Psoas muscle (tissue), 8 donors: Measurements from ENCODE around the gene SIM1. TPM values are rescaled to one million over a fixed set of nuclear protein-coding genes. Genes with fewer than 3 reads are reported as not detected.

ENCODE experiments used
- ATAC-seq, 4 donors: fragments of 200-7000 bp; cut with Tn5 transposase; one replicate each; pipeline ENCODE4 v1.9.1; 2020; ENCODE audit warnings: moderate library complexity in 3 of 4, mild to moderate bottlenecking in 2 of 4
- DNase-seq, 2 donors: peaks; one replicate each; pipeline ENCODE4 v3.0.0-alpha.2; 2020
- H3K27ac ChIP-seq: fragments of 200-600 bp; one replicate; pipeline ENCODE4 v1.8.0; 2022
- H3K27me3 ChIP-seq, 3 donors: fragments of 200-600 bp in 1 of 3; one replicate each; pipeline versions ENCODE4 v1.6.1 to v1.8.0; 2013 to 2022; ENCODE audit warnings: low read length in 2 of 3, mild to moderate bottlenecking in 2 of 3, moderate library complexity in 1 of 3; ENCODE audit not compliant: insufficient read depth in 3 of 3
- H3K36me3 ChIP-seq, 2 donors: fragments of 200-600 bp in 1 of 2; one replicate each; pipeline versions ENCODE4 v1.6.1 to v1.8.0; 2013 to 2022; ENCODE audit warnings: low read depth in 1 of 2, mild to moderate bottlenecking in 1 of 2, moderate library complexity in 1 of 2; ENCODE audit not compliant: insufficient read depth in 1 of 2
- H3K4me1 ChIP-seq: fragments of 200-600 bp; one replicate; pipeline ENCODE4 v1.8.0; 2022
- H3K4me3 ChIP-seq: fragments of 200-600 bp; one replicate; pipeline ENCODE4 v1.8.0; 2022; ENCODE audit warnings: mild to moderate bottlenecking
- H3K9me3 ChIP-seq: fragments of 200-600 bp; one replicate; pipeline ENCODE4 v1.8.0; 2022
- CTCF ChIP-seq: fragments of 200-600 bp; IDR thresholded peaks from one replicate; pipeline ENCODE4 v1.8.0; 2022; ENCODE audit warnings: antibody characterized with exemption
- WGBS, 3 donors: extraction: QIAGEN DNeasy Blood & Tissue Kit; methylation state at CpG; one replicate each; pipeline versions ENCODE4 v1.1.6 to v1.1.7; 2013; 5-methylcytosine and 5-hydroxymethylcytosine counted together
- intact Hi-C, 2 donors: fragments of 100-400 bp; cut with DNase I; formaldehyde crosslinking; loops; one replicate each; pipeline versions ENCODE4 v1.11.0 to v1.14.2; 2022
- polyA plus RNA-seq, 3 donors: library from polyadenylated mRNA; stranded (reverse); fragments of 200-250 nt; gene quantifications; one replicate each; pipeline ENCODE4 v1.2.3, GENCODE V29; 2013
- total RNA-seq, 4 donors: library from RNA; stranded (reverse); fragmentation: NEBNext Ultra II Directional in 2 of 4; extraction: Animal tissue kit (Norgen Biotek cat#: 25700) in 2 of 4; gene quantifications; one replicate each; pipeline versions ENCODE4 v1.2.1 to v1.2.4, GENCODE V29; 2021 to 2023
- donor health status: healthy with polysubstance abuse.
- donor health status: DM: no; HTN: no; CAD: no; lungs with moderate emphysema.
- donor health status: Bipolar disorder and iron deficiency.
- donor health status: healthy.
- donor health status: DM: yes; HTN: yes; CAD: no.
- donor health status: DM: no; HTN: no; CAD: no.
- donor health status: DM: no; HTN: no; CAD: no.
- donor health status: DM: yes; HTN: yes; CAD: no.

SIM1 gene
- total and polyA plus RNA-seq, 7 donors: 0.60 to 14.4 (median 4.7) TPM

GRCh38 chr6:100336876-100337275 lies 127.8 kb downstream of the SIM1 start:
- TF ChIP-seq CTCF: no peak
- no peaks in the 10 kb centered on the region for H3K9me3 ChIP-seq
- H3K27ac ChIP-seq: no peak overlapping the region
- ATAC-seq (no peak), DNase-seq (no peak)
- no peaks in the 10 kb centered on the region for H3K4me1 ChIP-seq
- WGBS, 3 donors: 65 to 75% (median 68%) methylated on average over 2 of the region's 2 CpGs
- no peak overlapping the region for H3K4me3 ChIP-seq
- intact Hi-C loops: loop anchor here (2.0 to 5.0 kb wide), 2 partner anchors 122 to 125 kb away; partner anchors contain the start of gene SIM1 (in 1 of the 2)
- H3K36me3 ChIP-seq: no peaks in the 10 kb centered on the region
- no peaks in the 10 kb centered on the region for H3K27me3 ChIP-seq

- no peaks in the 10 kb centered on the region for H3K27me3 ChIP-seq
- 32 to 43% (median 38%) methylated on average over 1 of the region's 1 CpG for WGBS, 3 donors
- TF ChIP-seq CTCF: no peak
- ATAC-seq (no peak), DNase-seq (no peak)
- intact Hi-C loops: loop anchor here (2.0 to 5.0 kb wide), 2 partner anchors 123 to 126 kb away; partner anchors contain the start of gene SIM1 (in 1 of the 2)
- H3K27ac ChIP-seq: no peak overlapping the region
- no peaks in the 10 kb centered on the region for H3K36me3 ChIP-seq
- no peaks in the 10 kb centered on the region for H3K4me1 ChIP-seq
- H3K9me3 ChIP-seq: peaks cover 2% of the 10 kb centered on the region
- no peak overlapping the region for H3K4me3 ChIP-seq
Measured at GRCh38 chr6:100335991-100336390, 128.7 kb downstream of the SIM1 start.
